ENCODE results near the gene KRTAP12-4.
"Not testable (repeated sequence)": the region's sequence is repeated elsewhere in the genome, so short reads cannot be mapped to it uniquely, and the experiment has no call there.

KRTAP12-4 gene

DNA sequence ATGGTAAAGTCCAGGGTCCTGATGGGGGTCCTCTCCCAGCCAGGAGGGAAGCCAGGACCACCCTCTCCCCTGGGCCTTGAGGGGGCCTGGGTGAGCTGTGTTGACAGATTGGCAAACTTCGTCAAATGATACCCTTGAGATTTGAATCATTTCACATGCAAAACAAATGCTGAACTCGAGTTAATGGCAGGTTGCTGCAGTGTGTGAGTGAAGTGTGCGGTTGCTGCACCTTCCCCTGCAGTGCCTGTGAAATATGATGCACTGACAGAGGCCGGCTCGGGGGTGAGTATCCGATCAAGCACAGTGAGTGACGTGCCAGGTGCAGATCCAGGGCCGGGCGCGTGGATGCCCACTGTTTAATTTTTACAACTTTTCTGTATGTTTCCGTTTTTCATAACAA, 33.2 kb upstream of the KRTAP12-4 start:
- DNase-seq (ENCODE audit: low read depth in 2 of 3, low spot score in 2 of 3) = no peak

DNA sequence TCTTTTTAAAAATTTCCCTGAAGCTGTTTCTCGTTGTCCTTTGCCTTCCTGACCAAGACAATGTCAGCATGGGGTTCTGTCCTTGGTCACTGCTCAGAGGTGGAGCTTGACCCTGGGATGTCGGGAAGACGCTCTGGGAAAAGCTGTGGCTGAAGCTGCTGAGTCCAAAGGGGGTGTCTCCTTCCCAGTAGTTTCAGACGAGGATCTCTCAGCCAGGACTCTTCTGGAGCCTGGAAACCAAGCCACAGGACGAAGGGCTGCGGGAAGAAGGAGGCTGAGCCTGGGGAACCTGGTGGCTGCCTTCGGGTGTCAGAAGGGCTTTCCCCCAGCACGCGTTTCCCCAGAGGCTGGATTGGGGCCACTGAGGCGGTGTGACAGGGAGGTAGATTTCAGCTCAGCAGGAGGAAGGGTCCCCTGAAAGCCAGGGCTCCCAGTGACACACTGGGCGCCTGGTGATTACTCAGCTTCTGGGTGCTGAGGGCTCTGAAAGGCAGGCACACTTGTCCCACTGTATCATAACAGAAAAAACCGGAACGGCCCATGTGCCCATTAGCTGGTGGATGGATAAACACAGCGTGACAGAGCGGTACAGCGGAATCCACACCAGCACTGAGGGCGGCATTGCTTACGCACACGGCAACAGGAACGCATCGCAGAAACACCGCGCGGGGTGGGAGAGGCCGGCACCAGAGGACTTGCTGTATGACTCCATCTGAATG, 32.5 kb upstream of the KRTAP12-4 start:
- DNase-seq (ENCODE audit: low read depth in 2 of 3, low spot score in 2 of 3) = no peak

DNA sequence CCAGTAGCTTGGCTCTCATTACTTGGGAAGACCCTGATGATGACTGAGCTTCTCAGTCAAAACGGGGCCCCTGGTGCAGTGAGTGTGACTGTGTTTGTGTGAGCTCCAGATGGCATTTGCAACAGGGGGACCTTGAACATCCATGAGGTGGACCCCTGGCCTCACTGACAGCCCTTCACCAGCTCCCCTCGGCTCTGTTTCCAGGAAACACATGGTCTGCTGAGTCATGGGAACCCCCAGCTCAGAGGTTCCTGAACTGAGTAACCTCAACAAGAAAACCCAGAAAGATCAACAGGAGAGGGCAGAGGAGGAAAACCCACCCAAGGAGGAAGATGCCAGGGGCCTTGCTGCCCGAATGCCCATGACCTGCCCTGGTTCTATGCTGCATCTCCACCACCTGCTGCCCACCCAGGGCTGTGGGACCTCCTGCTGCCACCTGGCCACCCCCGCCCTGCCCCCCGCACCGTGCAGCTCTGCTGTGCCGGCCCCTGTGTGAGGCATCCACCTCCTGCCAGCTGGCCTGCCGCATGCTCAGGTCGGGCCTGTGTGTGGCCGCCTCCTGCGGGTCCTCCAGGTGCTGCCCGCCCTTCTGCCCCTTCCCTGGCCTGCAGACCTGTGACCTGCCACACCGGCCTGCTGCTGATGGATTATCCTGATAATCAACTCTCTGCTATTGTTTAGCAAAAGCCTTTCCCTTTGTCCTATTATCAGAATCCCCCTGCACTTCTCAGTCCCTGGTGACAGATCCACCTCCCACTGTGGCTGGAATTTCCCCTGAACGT, 31.7 kb upstream of the KRTAP12-4 start:
- DNase-seq (ENCODE audit: low read depth in 2 of 3, low spot score in 2 of 3) = no peak

DNA sequence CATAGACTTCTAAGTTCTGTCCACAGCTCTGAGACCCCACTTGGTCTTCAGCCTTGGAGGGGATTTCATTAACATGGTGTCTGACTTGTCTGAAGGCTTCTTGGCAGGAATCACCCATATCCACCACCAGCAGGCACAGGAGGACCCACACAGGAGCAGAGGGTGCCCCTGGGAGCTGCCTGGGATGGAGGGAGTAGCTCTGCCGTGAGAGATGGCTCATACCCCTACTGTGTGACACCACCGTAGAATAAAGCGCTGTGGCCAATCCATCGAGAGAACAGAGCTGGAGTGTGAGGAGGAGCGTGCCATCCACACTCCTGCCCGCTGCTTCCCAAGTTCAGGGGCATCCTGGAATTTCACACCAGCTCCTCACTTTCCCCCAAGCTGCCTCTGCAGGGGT, 30.6 kb upstream of the KRTAP12-4 start:
- not testable (repeated sequence) for DNase-seq (ENCODE audit: low read depth in 2 of 3, low spot score in 2 of 3)

DNA sequence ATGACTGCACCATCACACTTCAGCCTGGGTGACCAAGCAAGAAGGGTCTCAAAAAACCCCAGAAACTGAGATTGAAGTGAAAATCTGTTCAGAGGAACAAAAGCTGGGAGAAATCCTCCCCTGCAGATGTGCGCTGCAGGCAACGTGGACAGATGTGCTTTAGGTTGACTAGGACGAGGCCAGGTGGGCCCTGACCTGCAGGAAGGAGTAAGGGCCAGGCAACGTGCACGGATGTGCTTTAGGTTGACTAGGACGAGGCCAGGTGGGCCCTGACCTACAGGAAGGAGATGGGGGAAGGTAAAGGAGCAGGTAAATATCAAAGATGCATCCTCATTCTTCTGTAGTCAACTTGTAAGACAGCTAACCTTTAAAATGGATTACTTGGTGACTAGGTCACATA, 30.0 kb upstream of the KRTAP12-4 start:
- no peak for DNase-seq (ENCODE audit: low read depth in 2 of 3, low spot score in 2 of 3)

DNA sequence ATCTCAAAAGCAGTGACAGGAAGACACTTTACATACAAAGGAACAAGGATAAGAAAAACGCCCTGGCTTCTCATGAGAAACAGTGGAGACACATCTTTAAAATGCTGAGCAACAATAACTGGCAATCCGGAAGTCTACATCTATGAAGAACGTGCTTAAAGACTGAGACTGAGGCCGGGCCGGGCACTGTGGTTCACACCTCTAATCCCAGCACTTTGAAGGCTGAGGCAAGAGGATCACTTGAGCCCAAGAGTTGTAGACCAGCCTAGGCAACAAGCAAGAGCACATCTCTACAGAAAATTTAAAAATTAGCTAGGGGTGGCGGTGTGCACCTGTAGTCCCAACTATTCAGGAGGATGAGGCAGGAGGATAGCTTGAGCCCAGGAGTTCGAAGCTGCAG, 29.6 kb upstream of the KRTAP12-4 start:
- DNase-seq (ENCODE audit: low read depth in 2 of 3, low spot score in 2 of 3) = no peak

DNA sequence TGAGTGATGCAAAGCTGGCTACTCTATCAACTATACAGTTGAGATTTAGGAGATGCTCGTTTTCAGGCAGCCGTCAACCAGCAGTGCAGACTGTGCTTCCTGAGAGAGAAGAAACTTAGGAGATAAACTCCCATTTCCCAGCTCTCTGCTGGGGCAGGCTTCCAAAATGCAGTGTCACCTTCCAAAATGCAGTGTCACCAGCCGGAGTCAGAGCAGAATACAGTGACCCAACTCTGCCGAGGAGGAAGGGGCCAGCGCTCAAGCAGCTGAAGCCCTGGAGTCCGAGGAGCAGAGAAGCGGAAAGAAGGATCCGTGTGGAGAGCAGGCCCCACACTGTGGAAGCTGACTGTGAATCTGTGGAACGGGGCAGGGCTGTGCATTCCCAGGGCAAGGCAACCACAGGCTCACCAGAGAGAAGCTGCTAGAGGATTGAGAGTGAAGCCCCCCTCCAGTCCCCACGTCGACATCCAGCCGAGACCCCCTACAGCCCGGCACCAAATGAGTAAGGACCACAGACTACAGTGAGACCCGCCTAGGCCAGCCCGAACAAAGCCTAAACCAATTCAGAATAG, 28.2 kb upstream of the KRTAP12-4 start:
- no peak for DNase-seq (ENCODE audit: low read depth in 2 of 3, low spot score in 2 of 3)

DNA sequence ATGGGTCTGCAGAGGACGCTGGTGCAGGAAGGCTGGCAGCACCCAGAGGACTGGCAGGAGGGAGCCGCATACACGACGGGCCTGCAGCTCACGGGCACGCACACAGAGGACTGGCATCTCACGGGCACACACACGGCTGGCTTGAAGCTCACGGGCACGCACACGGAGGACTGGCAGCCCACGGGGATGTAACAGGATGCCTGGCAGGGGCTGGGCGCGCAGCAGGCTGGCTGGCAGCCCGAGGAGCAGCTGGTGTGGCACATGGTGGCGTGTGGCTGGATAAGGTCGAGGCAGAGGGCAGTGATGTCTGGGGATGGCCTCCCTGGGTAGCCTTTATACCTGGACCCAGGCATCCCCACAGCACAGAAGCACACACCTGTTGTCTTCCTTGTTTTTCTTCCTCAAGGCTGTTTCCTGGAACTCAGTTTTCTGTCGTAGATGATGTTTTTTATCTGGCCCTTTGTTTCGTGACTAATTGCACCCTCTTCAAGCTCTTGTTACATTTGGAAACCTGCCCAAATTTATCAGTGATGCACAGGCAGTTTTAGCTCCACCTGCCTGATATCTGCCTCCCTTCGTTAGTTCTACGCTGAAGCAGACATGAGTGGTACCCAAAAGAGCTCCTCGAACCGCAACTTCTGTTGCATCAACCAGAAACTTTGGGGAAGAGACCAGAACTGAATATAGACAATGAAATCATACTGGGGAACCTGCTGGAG, 27.6 kb upstream of the KRTAP12-4 start, which contains the start of gene KRTAP12-1:
Gene KRTAP12-1 (minus strand): TSS at position 303 of the 719 bp plus-strand sequence. CDS start 40 bp downstream, at position 263.
- DNase-seq (ENCODE audit: low read depth in 2 of 3, low spot score in 2 of 3) = no peak

DNA sequence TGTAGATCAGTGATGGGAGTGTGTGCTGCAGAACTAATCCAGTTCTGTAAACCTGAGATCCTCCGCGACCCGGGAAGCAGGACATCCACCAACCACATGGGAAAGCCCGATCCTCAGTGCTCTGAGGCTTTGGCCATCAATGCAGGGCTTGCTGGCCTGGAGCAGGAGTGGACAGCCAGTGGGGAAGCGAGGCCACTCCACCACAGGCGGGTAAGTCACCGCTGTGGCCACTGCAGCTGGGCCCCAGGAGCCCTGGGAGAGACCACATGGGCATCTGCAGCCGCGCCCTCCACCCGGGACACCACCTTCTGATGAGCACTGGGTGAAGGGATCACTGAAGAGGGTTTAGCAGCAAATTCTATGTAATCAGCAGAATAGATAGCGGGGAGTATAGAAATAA, 26.7 kb upstream of the KRTAP12-4 start:
- no peak for DNase-seq (ENCODE audit: low read depth in 2 of 3, low spot score in 2 of 3)

DNA sequence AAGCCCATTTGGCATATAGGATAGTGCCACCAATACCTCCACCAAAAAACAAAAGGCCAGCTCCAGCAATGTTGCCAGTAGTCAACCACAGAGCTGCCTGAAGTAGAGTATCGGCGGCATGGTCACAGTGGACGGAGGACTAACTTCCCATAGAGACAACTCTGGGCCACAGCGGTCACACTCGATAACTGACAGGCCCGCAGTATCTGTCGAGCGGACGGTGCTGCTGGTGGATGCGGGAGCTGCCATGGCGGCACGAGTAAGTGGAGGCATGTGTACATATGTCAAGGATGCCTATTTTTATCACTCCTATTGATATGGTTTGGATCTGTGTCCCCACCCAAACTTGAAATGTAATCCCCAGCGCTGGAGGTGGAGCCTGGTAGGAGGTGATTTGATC, 23.4 kb upstream of the KRTAP12-4 start:
- no peak for DNase-seq (ENCODE audit: low read depth in 2 of 3, low spot score in 2 of 3)

DNA sequence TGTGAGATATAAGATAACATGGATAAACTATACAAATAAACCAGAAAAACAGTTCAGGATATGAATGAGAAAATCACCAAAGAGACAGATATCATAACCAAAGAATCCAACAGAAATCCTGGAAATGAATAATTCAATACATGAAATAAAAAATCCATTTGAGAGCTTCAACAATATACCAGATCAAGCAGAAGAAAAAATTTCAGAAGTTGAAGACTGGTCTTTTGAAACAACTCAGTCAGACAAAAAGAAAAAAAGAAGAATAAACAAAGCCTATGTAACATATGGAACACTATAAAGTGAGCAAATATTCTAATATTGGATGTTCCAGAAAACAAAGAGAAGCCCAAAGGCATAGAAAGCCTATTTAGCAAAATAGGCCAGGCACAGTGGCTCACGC, 17.5 kb upstream of the KRTAP12-4 start:
- no peak for DNase-seq (ENCODE audit: low read depth in 2 of 3, low spot score in 2 of 3)

DNA sequence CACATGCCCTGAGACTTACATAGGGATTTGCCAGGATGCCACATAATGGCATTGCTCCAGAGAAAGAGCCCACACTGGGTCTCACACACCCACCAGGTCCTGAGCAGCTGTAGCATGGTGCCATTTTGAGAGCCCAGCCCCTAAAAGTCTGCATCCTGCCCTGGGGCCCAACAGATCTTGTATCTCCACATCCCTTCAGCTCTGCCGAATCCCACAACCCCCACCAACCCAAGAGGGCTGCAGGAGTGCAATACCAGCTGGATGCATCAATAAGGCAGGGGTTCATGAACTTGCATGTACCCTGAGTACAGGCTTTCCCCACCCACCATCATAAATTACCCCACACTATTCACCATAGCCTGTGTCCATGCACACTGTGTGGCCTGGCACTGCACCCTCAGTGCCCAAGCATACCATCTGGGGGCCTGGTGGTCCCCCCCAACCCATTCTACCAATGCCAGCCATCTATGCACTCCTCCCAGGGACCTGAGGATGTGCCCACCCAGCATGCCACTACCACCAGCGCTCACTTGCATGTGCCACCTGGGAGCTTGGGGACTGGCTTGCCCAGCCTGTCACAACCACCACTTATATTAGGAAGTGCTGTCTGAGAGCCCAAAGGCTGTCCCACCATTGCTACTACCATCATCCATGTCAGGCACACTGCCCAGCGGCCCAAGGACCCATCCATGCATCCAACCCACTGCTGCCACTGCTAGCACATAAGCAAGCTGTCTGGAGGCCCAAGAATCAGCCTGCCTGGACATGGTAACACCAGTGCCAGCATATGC, 16.4 kb upstream of the KRTAP12-4 start:
- no peak for DNase-seq (ENCODE audit: low read depth in 2 of 3, low spot score in 2 of 3)

DNA sequence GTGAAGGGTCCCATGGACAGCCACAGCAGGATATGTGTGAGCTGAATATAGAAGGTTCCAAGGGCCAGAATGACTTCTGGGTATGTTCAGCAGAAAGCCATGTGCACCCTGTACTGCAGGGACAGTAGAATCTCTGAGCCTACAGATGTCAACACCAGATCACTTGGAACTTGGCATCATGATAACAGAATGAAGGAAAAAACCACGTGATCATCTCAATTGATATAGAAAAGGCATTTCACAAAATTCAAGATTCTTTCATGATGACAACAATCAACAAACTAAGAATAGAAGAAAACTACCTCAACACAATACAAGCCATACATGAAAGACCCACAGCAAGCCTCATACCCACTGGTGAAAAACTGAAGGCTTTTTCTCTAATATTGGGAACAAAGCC, 13.2 kb upstream of the KRTAP12-4 start:
- DNase-seq (ENCODE audit: low read depth in 2 of 3, low spot score in 2 of 3) = no peak

DNA sequence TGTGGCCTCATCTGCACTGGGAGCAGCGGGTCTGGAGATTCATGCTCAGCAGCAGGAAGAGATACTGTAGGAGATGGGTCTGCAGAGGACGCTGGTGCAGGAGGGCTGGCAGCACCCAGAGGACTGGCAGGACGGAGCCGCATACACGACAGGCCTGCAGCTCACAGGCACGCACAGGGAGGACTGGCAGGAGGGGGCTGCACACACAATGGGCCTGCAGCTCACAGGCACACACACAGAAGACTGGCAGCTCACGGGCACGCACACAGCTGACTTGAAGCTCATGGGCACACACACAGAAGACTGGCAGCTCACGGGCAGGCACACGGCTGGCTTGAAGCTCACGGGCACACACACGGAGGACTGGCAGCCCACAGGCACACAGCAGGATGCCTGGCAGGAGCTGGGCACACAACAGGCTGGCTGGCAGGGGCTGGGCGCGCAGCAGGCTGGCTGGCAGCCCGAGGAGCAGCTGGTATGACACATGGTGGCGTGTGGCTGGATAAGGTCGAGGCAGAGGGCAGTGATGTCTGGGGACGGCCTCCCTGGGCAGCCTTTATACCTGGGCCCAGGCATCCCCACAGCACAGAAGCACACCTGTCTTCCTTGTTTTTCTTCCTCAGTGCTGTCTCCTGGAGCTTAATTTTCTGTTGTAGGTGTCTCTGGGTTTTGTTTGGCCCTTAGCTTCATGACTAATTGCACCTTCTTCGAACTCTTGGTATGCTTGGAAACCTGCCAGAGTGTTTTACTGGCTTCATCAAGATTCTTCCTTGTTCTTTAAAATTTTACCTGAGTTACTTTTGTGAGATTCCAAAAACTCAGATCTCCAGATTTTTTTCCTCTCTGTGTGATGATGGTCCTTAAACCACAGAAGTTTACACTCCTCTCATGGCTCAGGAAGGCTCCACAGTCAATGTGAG, 12.2 kb upstream of the KRTAP12-4 start, which contains the start of gene KRTAP12-2:
Gene KRTAP12-2 (minus strand): TSS at position 527 of the 920 bp plus-strand sequence. CDS start 41 bp downstream, at position 486.
- no peak for DNase-seq (ENCODE audit: low read depth in 2 of 3, low spot score in 2 of 3)

DNA sequence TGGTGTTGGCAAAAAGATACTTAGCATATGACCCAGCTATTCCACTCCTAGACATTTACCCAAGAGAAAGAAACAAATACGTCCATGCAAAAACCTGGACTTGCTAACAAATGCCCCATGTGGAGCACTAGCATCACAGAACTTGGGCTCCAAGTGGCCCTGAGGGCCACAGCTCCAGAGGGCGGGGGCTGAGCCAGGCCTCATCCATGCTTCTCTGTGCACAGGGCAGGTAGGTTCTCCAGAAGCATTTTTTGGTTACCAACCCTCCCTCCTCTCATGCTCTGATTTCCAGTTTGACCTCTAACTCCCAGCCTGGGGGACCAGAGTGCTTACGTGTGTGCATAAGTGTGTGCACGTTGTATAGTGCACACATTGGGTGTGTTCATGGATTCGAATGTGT, 10.2 kb upstream of the KRTAP12-4 start:
- no peak for DNase-seq (ENCODE audit: low read depth in 2 of 3, low spot score in 2 of 3)

DNA sequence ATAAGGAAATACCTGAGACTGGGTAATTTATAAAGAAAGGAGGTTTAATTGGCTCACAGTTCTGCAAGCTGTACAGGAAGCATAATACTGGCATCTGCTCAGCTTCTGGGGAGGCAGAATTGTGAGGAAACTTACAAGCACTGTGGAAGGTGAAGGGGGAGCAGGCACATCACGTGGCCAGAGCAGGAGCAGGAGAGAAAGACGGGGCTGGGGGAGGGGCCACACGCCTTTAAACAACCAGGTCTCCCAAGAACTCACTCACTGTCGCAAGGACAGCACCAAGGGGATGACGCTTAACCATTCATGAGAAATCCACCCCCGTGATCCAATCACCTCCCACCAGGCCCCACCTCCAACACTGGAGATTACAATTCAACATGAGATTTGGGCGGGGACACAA, 7.1 kb upstream of the KRTAP12-4 start:
- not testable (repeated sequence) for DNase-seq (ENCODE audit: low read depth in 2 of 3, low spot score in 2 of 3)

DNA sequence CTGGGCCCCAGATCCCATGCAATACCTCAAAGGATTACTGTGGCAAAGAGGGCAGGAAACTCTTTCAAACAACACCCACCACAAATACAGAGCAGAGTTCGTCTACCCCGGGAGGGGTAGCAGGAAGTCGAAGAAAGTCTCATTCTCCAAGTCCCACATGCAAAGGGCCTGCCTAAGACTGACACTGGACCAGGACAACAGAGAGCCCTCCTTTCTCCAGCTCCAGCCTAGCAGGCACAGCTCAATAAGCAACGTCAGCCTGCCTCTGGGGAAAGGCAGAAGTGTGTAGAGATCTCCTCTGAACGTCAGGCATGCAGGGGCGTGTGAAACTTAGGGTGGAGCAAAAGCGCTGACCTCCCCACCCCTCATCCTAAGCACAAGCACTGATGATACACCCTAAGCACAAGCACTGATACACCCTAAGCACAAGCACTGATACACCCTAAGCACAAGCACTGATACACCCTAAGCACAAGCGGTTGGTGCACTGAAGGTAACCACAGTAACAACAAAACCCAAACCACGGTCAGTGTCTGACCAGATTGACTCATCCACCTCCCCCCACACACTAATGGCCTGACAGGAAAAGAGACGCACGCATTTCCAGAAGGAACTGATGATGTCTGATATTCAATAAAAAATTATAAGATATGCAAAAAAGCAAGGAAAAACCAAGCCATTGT, 4.6 kb upstream of the KRTAP12-4 start:
- DNase-seq (ENCODE audit: low read depth in 2 of 3, low spot score in 2 of 3) = no peak

DNA sequence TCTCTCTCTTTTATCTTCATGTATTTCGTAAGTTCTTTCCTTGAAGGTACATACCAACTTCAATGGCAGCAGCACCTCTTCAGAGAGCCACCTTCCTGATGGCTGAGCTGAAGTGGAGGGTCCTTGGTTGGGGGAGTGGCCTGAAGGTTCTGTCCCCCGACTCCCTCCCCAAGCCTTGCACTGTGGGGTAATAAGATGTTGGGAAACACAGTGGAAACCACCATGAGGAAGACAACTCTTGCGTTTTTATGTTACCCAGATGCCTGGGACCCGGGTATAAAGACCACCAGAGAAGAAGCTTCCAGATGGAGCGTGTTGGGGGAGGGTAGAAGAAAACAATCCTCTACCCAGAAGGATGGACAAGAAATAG, 4.1 kb upstream of the KRTAP12-4 start:
- no peak for DNase-seq (ENCODE audit: low read depth in 2 of 3, low spot score in 2 of 3)
